Nephron (organoid): ENCODE measurements around the gene TBC1D7.

Experiments used
- H3K27ac Mint-ChIP-seq, 3 experiments: 2 replicates each; pipeline ENCODE4 v1.8.0; 2020; ENCODE audit warnings: mixed read lengths in 3 of 3, mild to moderate bottlenecking in 2 of 3, moderate library complexity in 1 of 3
- H3K27me3 Mint-ChIP-seq: 2 replicates; pipeline ENCODE4 v1.8.0; 2021; ENCODE audit warnings: low read depth, mild to moderate bottlenecking, moderate library complexity, mixed read lengths
- H3K36me3 Mint-ChIP-seq: 2 replicates; pipeline ENCODE4 v1.8.0; 2020; ENCODE audit warnings: low read depth, mixed read lengths
- H3K4me1 Mint-ChIP-seq: 2 replicates; pipeline ENCODE4 v1.8.0; 2020; ENCODE audit warnings: mixed read lengths
- H3K4me3 Mint-ChIP-seq, 3 experiments: 2 replicates each; pipeline ENCODE4 v1.8.0; 2020; ENCODE audit warnings: mild to moderate bottlenecking in 3 of 3, mixed read lengths in 3 of 3, moderate library complexity in 2 of 3
- H3K9me3 Mint-ChIP-seq: 2 replicates; pipeline ENCODE4 v1.8.0; 2020; ENCODE audit warnings: mixed read lengths
- TF ChIP-seq, protein P1 (sequence below), 3 experiments: fragments of 200-600 bp; sonication (generic); IDR thresholded peaks; one replicate each; pipeline ENCODE4 v1.5.0; 2021; ENCODE audit warnings: antibody characterized with exemption in 3 of 3; ENCODE audit not compliant: unreplicated experiment in 3 of 3

Gene TBC1D7

DNA sequence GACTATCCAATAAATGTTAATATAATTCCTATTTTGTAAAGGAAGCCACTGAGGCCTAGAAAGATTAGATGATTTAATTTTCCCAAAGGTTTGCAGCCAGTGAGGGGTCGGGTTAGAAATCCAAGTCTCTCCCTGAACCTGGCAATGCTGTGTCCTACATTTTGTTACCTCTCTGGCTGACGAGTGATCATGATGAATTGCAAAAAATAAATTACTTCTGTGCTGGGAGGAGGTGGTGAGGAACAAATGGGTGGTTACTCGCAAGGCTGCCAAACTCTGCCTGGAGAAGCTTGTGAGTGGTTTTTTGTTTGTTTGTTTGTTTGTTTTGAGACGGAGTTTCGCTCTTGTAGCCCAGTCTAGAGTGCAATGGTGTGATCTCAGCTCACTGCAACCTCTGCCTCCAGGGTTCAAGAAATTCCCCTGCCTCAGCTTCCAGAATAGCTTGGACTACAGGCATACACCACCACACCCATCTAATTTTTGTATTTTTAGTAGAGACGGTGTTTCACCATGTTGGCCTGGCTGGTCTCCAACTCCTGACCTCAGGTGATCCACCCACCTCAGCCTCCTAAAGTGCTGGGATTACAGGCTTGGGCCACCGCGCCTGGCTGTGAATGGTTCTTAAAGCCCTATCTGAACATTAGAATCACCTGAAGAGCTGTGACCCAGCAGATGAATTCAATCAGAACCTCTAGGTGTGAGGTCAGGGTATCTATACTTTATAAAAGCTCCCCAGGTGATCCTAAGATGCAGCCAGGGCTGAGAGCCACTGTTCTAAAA is 20.2 kb upstream of the TBC1D7 start:
- Mint-ChIP-seq H3K27me3 (peaks cover 5% of the 10 kb centered on the region), H3K4me3 (no peak overlapping the region), H3K27ac (no peak overlapping the region), H3K36me3 (no peaks in the 10 kb centered on the region), H3K4me1 (peaks cover 20% of the 10 kb centered on the region), H3K9me3 (peaks cover 2% of the 10 kb centered on the region)
- TF ChIP-seq, protein P1, sequence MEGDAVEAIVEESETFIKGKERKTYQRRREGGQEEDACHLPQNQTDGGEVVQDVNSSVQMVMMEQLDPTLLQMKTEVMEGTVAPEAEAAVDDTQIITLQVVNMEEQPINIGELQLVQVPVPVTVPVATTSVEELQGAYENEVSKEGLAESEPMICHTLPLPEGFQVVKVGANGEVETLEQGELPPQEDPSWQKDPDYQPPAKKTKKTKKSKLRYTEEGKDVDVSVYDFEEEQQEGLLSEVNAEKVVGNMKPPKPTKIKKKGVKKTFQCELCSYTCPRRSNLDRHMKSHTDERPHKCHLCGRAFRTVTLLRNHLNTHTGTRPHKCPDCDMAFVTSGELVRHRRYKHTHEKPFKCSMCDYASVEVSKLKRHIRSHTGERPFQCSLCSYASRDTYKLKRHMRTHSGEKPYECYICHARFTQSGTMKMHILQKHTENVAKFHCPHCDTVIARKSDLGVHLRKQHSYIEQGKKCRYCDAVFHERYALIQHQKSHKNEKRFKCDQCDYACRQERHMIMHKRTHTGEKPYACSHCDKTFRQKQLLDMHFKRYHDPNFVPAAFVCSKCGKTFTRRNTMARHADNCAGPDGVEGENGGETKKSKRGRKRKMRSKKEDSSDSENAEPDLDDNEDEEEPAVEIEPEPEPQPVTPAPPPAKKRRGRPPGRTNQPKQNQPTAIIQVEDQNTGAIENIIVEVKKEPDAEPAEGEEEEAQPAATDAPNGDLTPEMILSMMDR (IDR thresholded peaks at IDR 0.05; ENCODE audit: unreplicated experiment in 3 of 3): no peak

DNA sequence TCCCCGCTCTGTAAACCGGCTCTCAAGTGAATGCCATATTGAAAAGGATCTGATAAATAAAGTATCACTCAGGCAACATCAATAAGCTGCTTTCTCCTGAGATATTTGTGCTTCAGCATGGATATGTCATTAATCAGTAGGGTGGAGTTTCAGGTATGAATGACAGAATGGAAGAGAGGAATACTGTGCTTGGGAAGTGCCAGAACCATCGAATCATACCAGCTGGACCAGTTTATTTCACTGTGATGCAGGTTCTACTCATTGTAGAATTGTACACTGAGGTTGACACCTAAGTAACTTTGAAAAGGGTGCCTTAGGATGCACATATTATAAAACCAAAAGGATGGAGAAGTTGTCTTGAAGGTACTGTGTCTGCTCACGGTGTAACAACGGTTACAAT is 17.9 kb upstream of the TBC1D7 start:
- Mint-ChIP-seq H3K27me3 (peaks cover 4% of the 10 kb centered on the region), H3K27ac (no peak overlapping the region), H3K4me1 (peaks cover 11% of the 10 kb centered on the region), H3K36me3 (no peaks in the 10 kb centered on the region), H3K4me3 (no peak overlapping the region), H3K9me3 (peaks cover 14% of the 10 kb centered on the region)
- TF ChIP-seq, protein P1 (IDR thresholded peaks at IDR 0.05; ENCODE audit: unreplicated experiment in 3 of 3): no peak

DNA sequence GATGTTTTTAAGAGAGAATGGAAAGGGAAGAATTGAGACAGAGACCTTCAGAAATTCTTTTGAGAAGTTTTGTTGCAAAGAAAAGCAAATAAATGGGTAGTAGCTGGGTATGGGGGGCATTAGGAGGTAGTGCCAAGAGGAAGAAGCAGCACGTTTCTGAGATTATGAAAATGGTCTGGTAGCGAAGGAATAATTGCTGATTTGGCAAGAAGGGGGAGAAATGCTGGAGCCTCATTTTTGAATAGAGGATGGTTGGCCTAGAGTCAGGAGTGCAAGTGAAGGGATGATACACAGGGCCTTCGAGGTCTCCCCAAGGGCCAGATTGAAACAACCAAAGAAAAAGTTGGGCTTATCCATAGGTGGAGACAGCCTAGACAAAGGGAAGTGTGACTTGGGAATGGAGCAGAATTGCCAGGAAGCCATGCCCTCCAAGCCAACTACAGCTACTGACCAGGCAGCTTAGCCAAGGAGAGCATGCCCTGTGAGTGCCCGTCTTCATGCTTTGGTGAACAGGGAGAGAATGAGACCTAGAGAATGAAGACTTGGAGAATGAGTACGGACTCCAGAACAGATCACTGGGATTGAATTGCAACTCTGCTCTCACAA is 14.2 kb upstream of the TBC1D7 start:
- H3K4me3 Mint-ChIP-seq: no peak overlapping the region
- TF ChIP-seq, protein P1 (IDR thresholded peaks at IDR 0.05; ENCODE audit: unreplicated experiment in 3 of 3): no peak
- no peaks in the 10 kb centered on the region for H3K4me1 Mint-ChIP-seq
- H3K27ac Mint-ChIP-seq: no peak overlapping the region
- H3K27me3 Mint-ChIP-seq: peaks cover 4% of the 10 kb centered on the region
- no peaks in the 10 kb centered on the region for H3K36me3 Mint-ChIP-seq
- peaks cover 23% of the 10 kb centered on the region for H3K9me3 Mint-ChIP-seq

DNA sequence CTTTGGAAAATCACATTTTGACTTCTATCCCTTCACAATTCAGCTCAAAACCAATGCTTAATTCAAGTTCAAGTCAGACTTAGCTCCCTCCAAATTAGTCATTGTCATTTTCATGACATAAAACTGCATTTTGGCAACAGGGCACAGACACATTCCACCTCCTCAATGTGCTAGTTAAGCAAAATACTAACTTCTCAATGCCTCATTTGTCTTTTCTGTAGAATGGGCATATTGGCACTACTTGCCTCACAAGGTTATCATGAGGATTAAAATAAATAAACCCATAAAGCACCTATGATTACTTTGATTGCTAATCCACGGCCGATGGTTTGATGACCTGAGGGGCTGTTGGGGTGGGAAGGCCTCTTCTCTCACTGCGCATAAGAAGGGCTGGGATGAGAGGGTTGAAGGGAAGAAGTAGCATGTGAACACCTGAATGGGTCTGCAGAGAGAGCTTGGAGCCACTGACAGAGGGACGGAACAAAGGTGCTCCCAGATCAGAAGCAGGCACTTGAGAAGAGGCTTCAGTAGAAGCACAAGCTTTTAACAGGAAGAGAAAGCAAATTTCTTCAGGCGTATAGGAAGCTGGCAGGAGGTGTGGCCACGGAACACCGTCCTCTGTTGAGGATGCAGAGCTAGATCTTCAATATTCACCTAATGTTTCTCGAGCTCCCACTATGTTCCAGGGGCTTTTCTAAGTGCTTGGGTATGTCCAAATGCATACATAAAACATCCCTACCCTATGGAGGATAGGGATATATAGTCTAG is 11.7 kb upstream of the TBC1D7 start:
- Mint-ChIP-seq H3K27ac (no peak overlapping the region), H3K4me3 (no peak overlapping the region), H3K4me1 (no peaks in the 10 kb centered on the region), H3K9me3 (peaks cover 23% of the 10 kb centered on the region), H3K27me3 (peaks cover 3% of the 10 kb centered on the region), H3K36me3 (no peaks in the 10 kb centered on the region)
- TF ChIP-seq, protein P1 (IDR thresholded peaks at IDR 0.05; ENCODE audit: unreplicated experiment in 3 of 3): no peak

DNA sequence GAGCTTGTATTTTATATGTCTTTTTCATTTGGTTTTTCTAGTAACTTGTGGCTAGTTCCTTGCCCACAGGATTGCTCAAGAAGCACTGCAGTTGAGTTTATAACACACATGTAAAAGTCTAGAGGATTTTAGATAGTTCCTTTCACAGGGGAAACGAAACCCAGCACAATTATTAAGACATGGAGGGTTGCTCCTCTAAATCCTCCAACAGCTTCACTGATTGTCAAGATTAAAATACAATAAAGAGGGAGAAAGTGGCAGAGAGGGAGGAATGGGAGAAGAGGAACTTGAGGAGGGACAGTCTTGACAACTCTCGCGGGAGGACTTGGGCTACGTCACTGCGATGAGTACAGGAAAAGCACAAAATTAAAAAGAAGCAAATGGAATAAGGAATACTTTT is 9.7 kb upstream of the TBC1D7 start:
- Mint-ChIP-seq H3K27ac (no peak overlapping the region), H3K36me3 (no peaks in the 10 kb centered on the region), H3K4me1 (no peaks in the 10 kb centered on the region), H3K27me3 (peaks cover 3% of the 10 kb centered on the region), H3K9me3 (peaks cover 20% of the 10 kb centered on the region), H3K4me3 (no peak overlapping the region)
- TF ChIP-seq, protein P1 (IDR thresholded peaks at IDR 0.05; ENCODE audit: unreplicated experiment in 3 of 3): no peak
